ENCODE data around the gene SLC22A12. TPM values are rescaled to one million over a fixed set of nuclear protein-coding genes. Genes with fewer than 3 reads are reported as not detected.

Gene SLC22A12
- total and polyA plus RNA-seq, 2 of the 8 experiments (the other 6 are each of a cell fraction or from before 2014, with no cell fraction given), result not detected

- TF ChIP-seq EGR1 (IDR thresholded peaks at IDR 0.05; ENCODE audit: borderline replicate concordance, low read depth, low read length) (no peak), CREB1 (IDR thresholded peaks at IDR 0.05) (no peak), POLR2A (IDR thresholded peaks at IDR 0.05; ENCODE audit: control extremely low read depth in 1 of 2, low read depth in 2 of 2, low read length in 2 of 2) (no peak), SIRT6 (IDR thresholded peaks at IDR 0.05; ENCODE audit: low read length) (no peak)
- Histone ChIP-seq H2BK20ac (ENCODE audit: low read length) (peak overlapping the region; percentile 75; the same call in 1 of the 2 replicates), H3K9ac (replicated peaks in 1 of 4; ENCODE audit: extremely low read depth in 1 of 4, low read depth in 3 of 4, low read length in 3 of 4) (no peak overlapping the region), H3K79me2 (ENCODE audit: control insufficient read depth in 1 of 2, insufficient read depth in 2 of 2, low read length in 2 of 2) (no peaks in the 10 kb centered on the region), H4K8ac (ENCODE audit: extremely low read depth, insufficient read depth, low read length) (no peak overlapping the region), H2BK12ac (ENCODE audit: low read depth, low read length) (peak overlapping the region; percentile 81; the same call in 1 of the 2 replicates), H4K91ac (replicated peaks; ENCODE audit: insufficient read length, low read length) (no peak overlapping the region), H3K18ac (ENCODE audit: extremely low read depth, low read length) (peak overlapping the region; percentile 78; the same call in 1 of the 2 replicates), H2BK120ac (replicated peaks; ENCODE audit: low read depth, low read length) (no peak overlapping the region), H3K56ac (replicated peaks; ENCODE audit: insufficient read length, low read depth, low read length) (no peak overlapping the region), H4K5ac (ENCODE audit: insufficient read length, low read depth, low read length) (no peak overlapping the region), H3K4ac (replicated peaks; ENCODE audit: insufficient read length, low read depth, low read length) (no peak overlapping the region), H3K27ac (ENCODE audit: low read depth, low read length) (no peak overlapping the region), H3K9me3 (ENCODE audit: insufficient read depth in 2 of 2, low read depth in 1 of 2, low read length in 1 of 2) (no peaks in the 10 kb centered on the region), H3K4me3 (ENCODE audit: extremely low read depth in 1 of 4, insufficient read depth in 2 of 4, low read depth in 3 of 4, low read length in 4 of 4) (no peak overlapping the region), H2BK15ac (ENCODE audit: low read length) (peak overlapping the region; percentile 24; the same call in 1 of the 2 replicates), H3K27me3 (replicated peaks in 1 of 4; ENCODE audit: control insufficient read depth in 3 of 4, extremely low read depth in 1 of 4, insufficient read depth in 3 of 4, low read length in 3 of 4) (no peaks in the 10 kb centered on the region; a peak in 3 of 7 replicates), H3K4me2 (ENCODE audit: insufficient read depth in 1 of 2, low read depth in 2 of 2, low read length in 2 of 2) (no peak overlapping the region), H3K23me2 (ENCODE audit: low read depth, low read length) (peaks cover 3% of the 10 kb centered on the region; the same call in 1 of the 2 replicates), H2AK5ac (ENCODE audit: low read depth, low read length) (no peak overlapping the region), H2BK5ac (ENCODE audit: low read depth, low read length) (peak overlapping the region; percentile 55; the same call in 1 of the 2 replicates), H3K14ac (ENCODE audit: insufficient read length) (no peak overlapping the region), H2AFZ (ENCODE audit: low read length) (no peak overlapping the region), H3K4me1 (replicated peaks in 1 of 4; ENCODE audit: control insufficient read depth in 3 of 4, insufficient read depth in 4 of 4, low read length in 3 of 4) (peaks cover 0 to 26% (median 20%) of the 10 kb centered on the region in 4 experiments; a peak in 6 of 7 replicates), H3K23ac (ENCODE audit: insufficient read length) (no peak overlapping the region), H3K79me1 (ENCODE audit: low read depth, low read length) (no peaks in the 10 kb centered on the region), H4K20me1 (replicated peaks in 1 of 2; ENCODE audit: control insufficient read depth in 1 of 2, insufficient read depth in 2 of 2, low read length in 2 of 2) (peaks cover 0 to 2% of the 10 kb centered on the region in 2 experiments), H3K36me3 (ENCODE audit: control insufficient read depth in 2 of 4, insufficient read depth in 4 of 4, low read length in 3 of 4) (no peaks in the 10 kb centered on the region)
- FAIRE-seq (no peak), DNase-seq (ENCODE audit: low read depth in 1 of 2, low spot score in 2 of 2) (no peak)
- CTCF ChIA-PET (ENCODE audit: partially characterized antibody), result interaction anchor here (1.1 to 3.8 kb wide), 3 partner anchors 88 to 100 kb away, joined by 3 to 62 read pairs (median 16); no protein-coding TSS in a partner anchor
- WGBS, 2 experiments (ENCODE audit: extremely low coverage in 1 of 2, insufficient coverage in 1 of 2, insufficient read length in 1 of 2, insufficient replicate concordance in 2 of 2, low coverage in 1 of 2, low lambda C conversion rate in 2 of 2, missing lambda C conversion rate in 1 of 2), result 91% methylated on average over 12 of the region's 12 CpGs; no CpG with 5 or more reads in 1 of the 2 experiments
- POLR2A ChIA-PET (ENCODE audit: partially characterized antibody), result no interaction called here
Observed at GRCh38 chr11:64556721-64557250, 34.2 kb upstream of the SLC22A12 start.

Data from H1 (cell line).